ENCODE data around the gene SRRM2.
A peak's percentile ranks its signal among the peaks of the same experiment; 100 is the strongest.

Gene SRRM2

GRCh38 chr16:2739625-2740430, 12.6 kb upstream of the SRRM2 start:
- no peak for DNase-seq (ENCODE audit: low read depth in 2 of 2)

GRCh38 chr16:2740476-2740875, 12.0 kb upstream of the SRRM2 start:
- no peak for DNase-seq (ENCODE audit: low read depth in 2 of 2)

GRCh38 chr16:2741168-2741567, 11.3 kb upstream of the SRRM2 start:
- no peak for DNase-seq (ENCODE audit: low read depth in 2 of 2)

GRCh38 chr16:2742323-2743006, 10.0 kb upstream of the SRRM2 start:
- no peak for DNase-seq (ENCODE audit: low read depth in 2 of 2)

- no peak for DNase-seq (ENCODE audit: low read depth in 2 of 2)
These were observed 9.2 kb upstream of the SRRM2 start for GRCh38 chr16:2743007-2743810.

GRCh38 chr16:2744711-2745110, 7.7 kb upstream of the SRRM2 start:
- no peak for DNase-seq (ENCODE audit: low read depth in 2 of 2)

GRCh38 chr16:2745116-2745890, 7.1 kb upstream of the SRRM2 start:
- DNase-seq (ENCODE audit: low read depth in 2 of 2), result no peak

GRCh38 chr16:2745961-2746360, 6.5 kb upstream of the SRRM2 start:
- no peak for DNase-seq (ENCODE audit: low read depth in 2 of 2)

GRCh38 chr16:2748757-2749455, 3.5 kb upstream of the SRRM2 start:
- DNase-seq (ENCODE audit: low read depth in 2 of 2), result no peak

- DNase-seq (ENCODE audit: low read depth in 2 of 2), result no peak
These were observed 3.0 kb upstream of the SRRM2 start for GRCh38 chr16:2749476-2749875.

GRCh38 chr16:2749936-2750335, 2.5 kb upstream of the SRRM2 start:
- DNase-seq (ENCODE audit: low read depth in 2 of 2), result no peak

- DNase-seq (ENCODE audit: low read depth in 2 of 2), result no peak
These were observed 832 bp upstream of the SRRM2 start for GRCh38 chr16:2751577-2752034.

GRCh38 chr16:2752850-2753732, 653 bp downstream of the SRRM2 start:
- DNase-seq (ENCODE audit: low read depth in 2 of 2), result peak; percentile 56 to 66

- DNase-seq (ENCODE audit: low read depth in 2 of 2), result no peak
These were observed 1.2 kb downstream of the SRRM2 start for GRCh38 chr16:2753733-2754020.

GRCh38 chr16:2755158-2755557, 2.7 kb downstream of the SRRM2 start:
- no peak for DNase-seq (ENCODE audit: low read depth in 2 of 2)

GRCh38 chr16:2756288-2757015, 4.0 kb downstream of the SRRM2 start:
- no peak for DNase-seq (ENCODE audit: low read depth in 2 of 2)

GRCh38 chr16:2757344-2757743, 4.9 kb downstream of the SRRM2 start:
- no peak for DNase-seq (ENCODE audit: low read depth in 2 of 2)

- no peak for DNase-seq (ENCODE audit: low read depth in 2 of 2)
These were observed 9.0 kb downstream of the SRRM2 start for GRCh38 chr16:2761472-2761871.

GRCh38 chr16:2761886-2762583, 9.6 kb downstream of the SRRM2 start:
- no peak for DNase-seq (ENCODE audit: low read depth in 2 of 2)

Measured in activated CD4-positive, alpha-beta T cell treated with anti-CD3 and anti-CD28 coated beads for 24 hours (primary cell).